GM19025 (cell line): Measurements from ENCODE around the gene NPY.
A peak's percentile ranks its signal among the peaks of the same experiment; 100 is the strongest.

Source experiments
- ATAC-seq: cut with Tn5 transposase; IDR thresholded peaks from one replicate; pipeline ENCODE4 v1.9.1; 2021; ENCODE audit warnings: mild to moderate bottlenecking, low read depth, moderate library complexity; ENCODE audit not compliant: unreplicated experiment

The NPY gene

DNA sequence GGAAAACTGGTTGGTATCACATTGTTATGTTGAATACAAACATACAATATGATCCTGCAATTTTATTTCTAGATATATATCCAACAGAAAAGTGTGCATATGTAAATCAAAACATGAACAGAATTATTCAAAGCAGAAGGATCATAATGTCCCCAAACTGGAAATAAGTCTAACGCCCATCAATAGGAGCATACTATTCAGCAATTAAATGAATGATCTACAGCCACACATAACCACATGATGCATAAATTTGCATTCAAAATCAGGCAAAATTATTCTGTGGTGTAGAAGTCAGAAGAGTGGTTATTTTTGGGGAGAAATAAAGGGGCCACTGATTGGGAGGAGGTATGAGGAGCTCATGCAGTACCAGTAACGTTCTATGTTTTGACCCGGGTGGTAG, 28.6 kb downstream of the NPY start:
- ATAC-seq = no peak

DNA sequence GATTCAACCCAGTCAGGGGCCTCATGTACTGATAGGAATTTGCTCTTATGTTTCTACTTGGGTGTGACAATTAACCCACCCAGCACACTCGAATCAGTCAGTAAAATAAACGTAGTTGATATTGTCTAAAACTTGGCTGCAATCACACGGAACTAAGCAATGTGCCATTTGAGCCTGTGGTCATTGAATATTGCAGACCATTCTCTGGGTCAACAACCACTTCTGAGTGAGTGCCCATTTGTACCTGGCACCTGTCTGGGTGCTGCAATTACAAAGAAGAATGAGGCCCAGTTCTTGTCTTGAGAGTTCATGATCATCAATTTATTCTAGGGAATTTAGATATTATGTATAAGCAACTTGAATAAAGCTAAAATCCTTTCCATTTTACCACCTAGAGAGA, 29.8 kb downstream of the NPY start:
- ATAC-seq = no peak

DNA sequence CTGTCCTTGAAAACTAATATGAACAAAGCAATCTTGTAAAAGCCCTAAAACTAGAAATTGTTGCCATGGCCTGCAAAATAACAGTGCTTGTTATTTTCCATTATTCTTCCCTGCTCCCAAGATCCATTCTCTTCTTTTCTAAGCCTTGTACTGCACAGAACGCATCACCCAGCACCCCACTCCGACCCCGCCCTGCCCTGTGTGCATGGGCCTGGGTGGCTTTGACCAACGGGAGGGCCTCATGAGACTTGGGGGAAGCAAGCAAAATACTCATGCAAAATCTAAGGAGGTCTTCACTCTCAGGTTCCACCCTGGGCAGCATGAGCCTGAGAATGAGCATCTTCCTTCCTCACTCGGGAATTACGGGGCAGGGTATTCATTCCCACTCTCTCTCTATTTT, 32.4 kb downstream of the NPY start:
- no peak for ATAC-seq

DNA sequence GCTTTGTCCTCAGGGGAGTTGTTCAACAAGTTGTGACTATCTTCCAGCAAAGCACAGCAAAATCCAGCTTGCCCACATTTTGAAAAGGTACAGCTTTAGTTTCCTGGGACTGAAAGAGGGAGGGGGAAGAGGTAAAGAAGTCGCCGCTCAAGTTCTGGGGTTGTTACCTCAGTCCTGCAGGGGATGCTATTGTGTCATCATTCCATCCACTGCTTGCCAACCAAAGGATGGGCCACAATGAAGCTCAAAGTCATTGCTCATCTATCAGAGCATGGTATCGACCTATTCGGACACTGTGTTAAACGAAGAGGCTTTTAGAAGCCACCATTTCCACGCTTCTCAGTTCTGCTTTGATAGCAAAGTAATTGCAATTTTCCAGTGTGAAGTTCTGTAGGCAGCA, 34.3 kb downstream of the NPY start:
- ATAC-seq = no peak

DNA sequence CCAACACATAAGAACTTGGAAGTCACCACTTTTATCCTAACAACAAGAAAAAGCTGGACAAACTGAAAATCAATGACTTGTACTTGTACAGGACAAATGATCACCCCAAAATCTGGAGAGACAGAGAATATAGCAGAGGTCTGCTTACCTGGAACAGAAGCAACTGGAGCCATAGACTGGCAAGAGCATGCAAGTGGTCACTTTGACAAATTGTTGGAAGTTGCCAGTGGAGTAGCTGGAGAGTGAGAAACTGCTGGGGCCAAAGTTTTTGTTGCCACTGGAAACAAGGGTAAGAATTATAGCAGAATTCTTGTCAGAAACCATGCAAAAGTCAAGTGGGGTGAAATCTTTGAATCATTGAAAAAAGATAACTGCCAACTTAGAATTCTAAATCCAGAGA, 35.2 kb downstream of the NPY start:
- no peak for ATAC-seq

DNA sequence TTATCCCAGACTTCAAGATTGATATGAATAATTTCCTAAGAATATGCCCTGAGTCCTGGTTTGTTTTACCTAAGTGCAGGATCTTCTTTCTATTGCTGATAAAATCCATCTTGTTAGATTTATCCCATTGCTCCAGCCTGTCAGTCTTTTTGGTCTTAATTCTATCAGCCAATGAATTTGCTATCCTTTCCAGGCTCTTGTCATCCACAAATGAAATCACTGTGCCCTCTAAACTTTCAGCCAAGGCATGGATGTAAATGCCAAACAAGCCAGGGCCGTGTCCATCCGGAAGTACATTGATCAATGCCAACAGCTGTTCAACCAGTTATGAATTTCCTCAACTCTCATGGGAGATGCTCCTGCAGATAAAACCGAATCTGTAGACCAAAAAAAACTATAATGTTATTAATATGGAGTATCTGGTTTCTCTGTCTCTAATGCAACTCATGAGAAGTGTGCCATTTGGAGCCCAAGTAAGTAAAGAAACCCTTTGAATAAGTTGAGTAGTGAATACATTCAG, 40.0 kb downstream of the NPY start:
- ATAC-seq = no peak

DNA sequence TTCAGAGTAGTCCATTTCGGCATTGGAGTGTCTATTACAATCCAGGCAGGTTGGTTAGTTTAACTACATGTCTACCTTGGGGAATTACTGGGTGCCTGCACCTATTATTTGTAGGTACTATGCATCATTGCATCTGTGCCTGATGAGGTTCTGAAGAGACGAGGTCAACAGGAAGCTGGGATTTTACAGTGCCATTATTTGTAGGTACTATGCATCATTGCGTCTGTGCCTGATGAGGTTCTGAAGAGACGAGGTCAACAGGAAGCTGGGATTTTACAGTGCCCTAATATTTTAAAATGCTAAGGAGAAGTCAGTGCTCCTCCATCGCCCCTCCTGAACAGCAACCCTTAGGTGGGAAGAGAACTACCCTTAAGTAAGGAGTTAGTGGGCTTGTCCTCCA, 41.7 kb downstream of the NPY start:
- ATAC-seq = peak; percentile 73

DNA sequence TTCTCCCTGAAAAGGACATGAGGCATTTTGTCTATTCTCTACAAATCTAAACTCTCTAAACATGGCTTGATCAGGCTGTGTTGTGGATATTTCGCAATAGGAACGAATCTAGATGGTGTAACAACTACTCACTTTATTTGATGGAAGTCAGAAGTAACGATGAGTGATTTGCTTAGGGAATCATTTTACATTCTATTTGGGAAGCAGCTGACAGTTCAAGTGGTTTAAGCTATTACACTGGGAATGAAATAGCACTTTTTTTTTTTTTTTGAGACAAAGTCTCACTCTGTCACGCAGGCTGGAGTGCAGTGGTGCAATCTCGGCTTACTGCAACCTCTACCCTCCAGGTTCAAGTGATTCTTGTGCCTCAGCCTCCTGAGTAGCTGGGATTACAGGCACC, 44.1 kb downstream of the NPY start:
- ATAC-seq = no peak

DNA sequence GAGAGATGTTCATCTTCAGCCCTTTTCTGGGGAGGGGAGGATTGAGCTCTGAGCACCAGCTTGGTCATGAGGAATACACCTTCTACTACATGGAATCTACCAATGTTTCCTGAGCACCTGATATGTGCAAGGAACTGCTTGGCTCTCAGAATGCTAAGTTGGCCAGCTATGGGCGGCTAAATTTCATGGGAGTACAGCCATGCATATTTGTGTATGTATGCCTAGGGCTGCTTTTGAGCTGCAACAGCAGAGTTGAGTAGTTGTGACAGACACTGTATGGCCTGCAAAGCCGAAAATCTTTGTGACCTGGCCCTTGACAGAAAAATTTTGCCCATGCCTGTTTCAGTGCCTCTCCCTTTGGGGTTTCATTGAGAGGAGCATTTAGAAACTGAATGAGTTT, 44.9 kb downstream of the NPY start:
- no peak for ATAC-seq

DNA sequence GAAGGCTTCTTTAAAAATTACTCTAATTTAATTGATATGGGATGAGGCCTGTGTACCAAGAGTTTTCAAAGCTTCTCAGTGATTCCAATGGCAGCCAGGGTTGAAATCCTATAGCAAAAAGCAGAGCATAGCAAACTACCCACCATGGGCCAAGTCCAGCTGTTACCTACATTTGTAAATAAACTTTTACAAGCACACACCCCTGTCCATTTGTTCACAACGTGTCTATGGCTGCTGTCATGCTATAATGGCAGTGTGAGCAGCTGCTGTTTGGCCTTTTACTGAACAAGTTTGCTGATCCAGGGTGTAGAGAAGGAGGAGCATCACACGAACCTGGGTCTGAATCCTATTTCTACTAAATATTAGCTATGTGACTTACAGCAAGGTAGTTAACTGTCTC, 50.0 kb downstream of the NPY start:
- ATAC-seq = no peak

DNA sequence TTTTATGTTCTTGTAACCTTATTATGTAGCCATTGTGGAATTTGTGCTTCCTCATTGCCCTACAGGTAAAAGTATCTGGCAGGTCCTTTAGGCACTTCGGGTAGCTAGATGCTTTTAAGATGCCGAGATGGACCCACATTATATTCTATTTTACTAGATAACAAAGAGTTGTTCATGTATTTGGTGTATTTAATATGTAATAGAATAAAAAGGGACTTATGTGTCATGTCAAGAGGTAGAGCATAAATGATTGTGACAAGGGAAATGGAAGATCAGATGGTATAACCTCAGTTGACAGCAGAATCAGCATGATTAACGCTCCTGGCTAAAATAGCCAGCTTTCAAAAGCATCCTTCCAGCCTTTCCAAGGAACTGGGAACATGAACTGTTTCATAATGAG, 50.6 kb downstream of the NPY start:
- ATAC-seq = no peak

DNA sequence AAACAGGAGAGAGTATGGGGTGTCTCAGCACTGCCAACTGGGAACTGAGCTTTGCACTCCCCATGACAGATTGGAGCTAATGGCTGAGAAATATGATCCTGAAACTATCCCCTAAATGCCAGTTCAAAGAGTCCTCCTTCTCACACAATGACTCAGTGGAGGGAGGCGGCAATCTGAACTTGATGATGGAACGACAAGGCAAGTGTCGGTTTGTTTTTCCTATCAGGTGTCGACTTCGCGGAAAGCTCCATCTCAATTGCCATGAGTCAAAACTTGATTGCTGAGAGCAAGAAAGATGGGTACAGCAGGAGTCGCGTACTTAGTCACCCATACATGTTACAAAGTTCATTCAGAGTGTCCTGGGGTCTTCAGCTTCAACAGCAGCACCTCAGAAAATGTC, 52.5 kb downstream of the NPY start:
- ATAC-seq = no peak

DNA sequence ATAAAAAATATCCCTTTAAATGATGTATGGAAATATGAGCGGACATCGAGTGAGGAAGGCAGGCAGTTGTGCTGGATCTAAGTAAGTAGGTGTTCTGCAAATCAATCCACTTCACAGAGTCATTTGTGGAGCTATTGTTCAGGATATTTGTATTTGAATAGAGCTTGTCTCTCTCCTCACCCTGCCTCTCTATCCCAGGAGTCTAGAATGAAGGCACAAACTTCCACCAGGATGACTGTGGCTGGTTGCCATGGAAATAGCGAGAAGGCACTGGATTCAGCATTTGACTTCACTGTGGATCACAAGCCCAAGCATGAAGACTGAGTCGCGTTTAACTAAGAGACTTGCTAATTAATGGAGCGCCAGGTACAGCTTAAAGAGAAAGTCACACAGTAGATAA, 53.2 kb downstream of the NPY start:
- ATAC-seq = no peak

DNA sequence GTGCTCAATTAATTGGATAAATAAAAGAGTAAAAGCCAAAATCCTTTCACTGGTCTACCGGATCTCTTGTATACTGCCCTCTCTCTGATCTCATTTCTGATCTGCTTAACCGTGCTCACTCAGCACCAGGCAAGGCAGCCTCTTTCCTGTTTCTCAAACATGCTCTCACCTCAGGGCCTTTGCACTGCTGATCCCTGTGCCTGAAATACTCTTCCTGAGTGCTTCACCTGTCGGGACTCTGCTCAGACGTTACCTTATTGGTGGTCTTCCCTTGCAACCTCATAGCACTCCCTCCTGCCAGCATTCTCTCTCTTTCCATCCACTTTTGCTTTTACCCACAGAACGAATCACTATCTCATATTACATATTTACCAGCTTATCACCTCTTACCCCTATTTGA, 55.6 kb downstream of the NPY start:
- ATAC-seq = no peak

DNA sequence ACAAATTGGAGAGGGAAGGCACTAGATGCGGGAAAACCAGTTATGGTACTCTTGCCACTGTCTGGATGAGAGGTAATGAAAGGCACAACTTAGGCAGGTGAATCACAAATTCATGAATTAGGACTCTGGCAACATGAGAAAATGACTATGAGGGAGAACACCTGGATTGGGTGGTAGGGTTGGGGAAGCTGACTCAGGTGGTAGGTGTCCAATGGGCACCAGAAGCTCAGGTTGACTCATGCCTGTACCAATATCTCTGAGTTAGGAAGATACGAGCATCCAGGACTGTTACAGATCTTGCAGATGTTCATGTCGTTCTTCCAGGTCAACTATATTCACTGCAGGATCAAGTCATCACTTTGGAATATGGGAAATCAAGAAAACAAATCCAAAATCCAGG, 56.7 kb downstream of the NPY start:
- no peak for ATAC-seq
